ENCODE measurements around the gene ANO5.
"Not testable (repeated sequence)": the region's sequence is repeated elsewhere in the genome, so short reads cannot be mapped to it uniquely, and the experiment has no call there.

The ANO5 gene

GRCh38 chr11:22199243-22199642, 6.4 kb downstream of the ANO5 start:
- DNase-seq, result no peak

GRCh38 chr11:22203281-22203680, 10.4 kb downstream of the ANO5 start:
- DNase-seq, result no peak

- DNase-seq, result no peak
Observed at GRCh38 chr11:22207162-22207561, 14.3 kb downstream of the ANO5 start.

GRCh38 chr11:22208151-22208858, 15.4 kb downstream of the ANO5 start:
- no peak for DNase-seq

GRCh38 chr11:22216940-22217339, 24.1 kb downstream of the ANO5 start:
- DNase-seq, result no peak

GRCh38 chr11:22221143-22221542, 28.3 kb downstream of the ANO5 start:
- no peak for DNase-seq

- DNase-seq, result no peak
Observed at GRCh38 chr11:22225190-22225589, 32.3 kb downstream of the ANO5 start.

GRCh38 chr11:22234743-22235142, 41.9 kb downstream of the ANO5 start:
- no peak for DNase-seq

GRCh38 chr11:22244986-22245592, 52.2 kb downstream of the ANO5 start:
- no peak for DNase-seq

GRCh38 chr11:22246992-22247391, 54.1 kb downstream of the ANO5 start:
- DNase-seq, result no peak

- DNase-seq, result no peak
Observed at GRCh38 chr11:22249871-22250270, 57.0 kb downstream of the ANO5 start.

- no peak for DNase-seq
Observed at GRCh38 chr11:22256876-22257275, 64.0 kb downstream of the ANO5 start.

GRCh38 chr11:22263613-22264012, 70.7 kb downstream of the ANO5 start:
- DNase-seq, result no peak

GRCh38 chr11:22268983-22269624, 76.2 kb downstream of the ANO5 start:
- not testable (repeated sequence) for DNase-seq

- no peak for DNase-seq
Observed at GRCh38 chr11:22273781-22274180, 80.9 kb downstream of the ANO5 start.

GRCh38 chr11:22275600-22275999, 82.7 kb downstream of the ANO5 start:
- DNase-seq, result no peak

GRCh38 chr11:22276535-22276934, 83.7 kb downstream of the ANO5 start:
- no peak for DNase-seq

GRCh38 chr11:22284991-22285390, 92.1 kb downstream of the ANO5 start:
- not testable (repeated sequence) for DNase-seq

- no peak for DNase-seq
Observed at GRCh38 chr11:22302368-22302767, 109.5 kb downstream of the ANO5 start.

GRCh38 chr11:22304337-22304961, 111.6 kb downstream of the ANO5 start:
- DNase-seq, result no peak

GRCh38 chr11:22317656-22318055, 124.8 kb downstream of the ANO5 start:
- no peak for DNase-seq

GRCh38 chr11:22331771-22332170, 138.9 kb downstream of the ANO5 start:
- DNase-seq, result no peak
